Neuronal stem cell (in vitro differentiated cells): Measurements from ENCODE around the gene STT3B.

Experiments used
- DNase-seq: peaks from one replicate; pipeline ENCODE4 v3.0.0-alpha.2; 2013; ENCODE audit warnings: low spot score
- H2AFZ ChIP-seq: one replicate; pipeline ENCODE4 v1.6.1; 2013; ENCODE audit warnings: mild to moderate bottlenecking, low read length, inconsistent platforms
- H2AK5ac ChIP-seq: 2 replicates; pipeline ENCODE4 v1.6.1; 2013; ENCODE audit warnings: low read depth, mild to moderate bottlenecking, inconsistent platforms, low read length, moderate library complexity, mixed read lengths
- H2BK120ac ChIP-seq: 2 replicates; pipeline ENCODE4 v1.6.1; 2013; ENCODE audit warnings: low read depth, mild to moderate bottlenecking, inconsistent platforms, low read length, moderate library complexity, mixed read lengths
- H2BK12ac ChIP-seq: one replicate; pipeline ENCODE4 v1.6.1; 2013; ENCODE audit warnings: low read length, inconsistent platforms
- H2BK15ac ChIP-seq: 2 replicates; pipeline ENCODE4 v1.6.1; 2013; ENCODE audit warnings: mild to moderate bottlenecking, low read length, inconsistent platforms, mixed read lengths
- H2BK5ac ChIP-seq: one replicate; pipeline ENCODE4 v1.6.1; 2013; ENCODE audit warnings: inconsistent platforms, mild to moderate bottlenecking, low read length, moderate library complexity
- H3K14ac ChIP-seq: one replicate; pipeline ENCODE4 v1.6.1; 2013; ENCODE audit warnings: low read length, inconsistent platforms
- H3K18ac ChIP-seq: 2 replicates; pipeline ENCODE4 v1.6.1; 2013; ENCODE audit warnings: low read length, inconsistent platforms
- H3K23ac ChIP-seq: 2 replicates; pipeline ENCODE4 v1.6.1; 2013; ENCODE audit warnings: low read depth, mild to moderate bottlenecking, mixed read lengths, low read length, inconsistent platforms; ENCODE audit not compliant: poor library complexity
- H3K27ac ChIP-seq: replicated peaks from 3 replicates; pipeline ENCODE4 v1.5.1; 2013; ENCODE audit warnings: low read length, inconsistent platforms
- H3K27me3 ChIP-seq, 3 experiments: 2 replicates each; pipeline ENCODE4 v1.6.1; 2013; ENCODE audit warnings: low read length in 3 of 3, mild to moderate bottlenecking in 2 of 3, inconsistent platforms in 1 of 3, low read depth in 1 of 3, mixed read lengths in 1 of 3, moderate library complexity in 1 of 3; ENCODE audit not compliant: control insufficient read depth in 3 of 3, insufficient read depth in 3 of 3
- H3K36me3 ChIP-seq, 2 donors: replicated peaks in 1 of 2; 2 replicates each; pipeline ENCODE4 v1.6.1; 2013; ENCODE audit warnings: low read length in 2 of 2; ENCODE audit not compliant: control insufficient read depth in 2 of 2, insufficient read depth in 2 of 2
- H3K4ac ChIP-seq: 2 replicates; pipeline ENCODE4 v1.6.1; 2013; ENCODE audit warnings: inconsistent platforms, mild to moderate bottlenecking, low read length, moderate library complexity
- H3K4me1 ChIP-seq, 2 donors: 1 replicate in 1 of 2; 2 replicates in 1 of 2; pipeline ENCODE4 v1.6.1; 2013; ENCODE audit warnings: low read length in 2 of 2, low read depth in 1 of 2; ENCODE audit not compliant: control insufficient read depth in 2 of 2, insufficient read depth in 1 of 2
- H3K4me2 ChIP-seq: one replicate; pipeline ENCODE4 v1.6.1; 2013; ENCODE audit warnings: mild to moderate bottlenecking, low read length, inconsistent platforms; ENCODE audit not compliant: insufficient read depth, poor library complexity, severe bottlenecking
- H3K4me3 ChIP-seq, 2 donors: 2 replicates each; pipeline ENCODE4 v1.5.1; 2013; ENCODE audit warnings: low read length in 2 of 2, mild to moderate bottlenecking in 2 of 2, inconsistent platforms in 1 of 2, moderate library complexity in 1 of 2
- H3K79me1 ChIP-seq: one replicate; pipeline ENCODE4 v1.6.1; 2013; ENCODE audit warnings: low read depth, mild to moderate bottlenecking, inconsistent platforms, low read length, moderate library complexity
- H3K9ac ChIP-seq: one replicate; pipeline ENCODE4 v1.6.1; 2013; ENCODE audit warnings: mild to moderate bottlenecking, low read depth, low read length, inconsistent platforms; ENCODE audit not compliant: poor library complexity
- H3K9me3 ChIP-seq, 2 donors: replicated peaks in 1 of 2; 2 replicates each; pipeline versions ENCODE3 to v1.6.1; 2013; ENCODE audit warnings: low read length in 2 of 2, mild to moderate bottlenecking in 2 of 2, inconsistent platforms in 1 of 2, low read depth in 1 of 2, mixed read lengths in 1 of 2, moderate library complexity in 1 of 2; ENCODE audit not compliant: control insufficient read depth in 2 of 2, insufficient read depth in 1 of 2
- H4K8ac ChIP-seq: one replicate; pipeline ENCODE4 v1.6.1; 2013; ENCODE audit warnings: low read depth, mild to moderate bottlenecking, inconsistent platforms, low read length, moderate library complexity
- H4K91ac ChIP-seq: one replicate; pipeline ENCODE4 v1.6.1; 2013; ENCODE audit warnings: low read length, low read depth, mild to moderate bottlenecking, inconsistent platforms; ENCODE audit not compliant: poor library complexity
- WGBS, 2 donors: extraction: QIAGEN DNeasy Blood & Tissue Kit; methylation state at CpG; one replicate each; pipeline ENCODE4 v1.1.7; 2013; ENCODE audit warnings: missing lambda C conversion rate in 2 of 2, mixed read lengths in 1 of 2; ENCODE audit not compliant: insufficient read length in 2 of 2, insufficient replicate concordance in 1 of 2; ENCODE audit errors: extremely low coverage in 2 of 2; 5-methylcytosine and 5-hydroxymethylcytosine counted together

The STT3B gene

GRCh38 chr3:31546725-31547124 is 14.0 kb downstream of the STT3B start:
- Histone ChIP-seq H3K4me2 (no peak overlapping the region), H3K4ac (no peak overlapping the region), H3K4me1 (peaks cover 0 to 2% of the 10 kb centered on the region in 2 donors), H2BK120ac (no peak overlapping the region), H2AFZ (no peak overlapping the region), H4K91ac (no peak overlapping the region), H3K9me3 (peaks cover 1 to 8% of the 10 kb centered on the region in 2 donors), H4K8ac (no peak overlapping the region), H3K9ac (no peak overlapping the region), H3K23ac (no peak overlapping the region), H3K27me3 (no peaks in the 10 kb centered on the region), H2BK12ac (no peak overlapping the region), H3K36me3 (peaks cover 0 to 3% of the 10 kb centered on the region in 2 donors), H3K79me1 (peaks cover 4% of the 10 kb centered on the region), H3K14ac (no peak overlapping the region), H3K4me3 (no peak overlapping the region), H3K27ac (no peak overlapping the region), H2AK5ac (no peak overlapping the region), H3K18ac (no peak overlapping the region), H2BK5ac (no peak overlapping the region), H2BK15ac (no peak overlapping the region)
- WGBS, 2 donors: no CpG with 5 or more reads among the region's 1 CpG
- no peak for DNase-seq

DNA sequence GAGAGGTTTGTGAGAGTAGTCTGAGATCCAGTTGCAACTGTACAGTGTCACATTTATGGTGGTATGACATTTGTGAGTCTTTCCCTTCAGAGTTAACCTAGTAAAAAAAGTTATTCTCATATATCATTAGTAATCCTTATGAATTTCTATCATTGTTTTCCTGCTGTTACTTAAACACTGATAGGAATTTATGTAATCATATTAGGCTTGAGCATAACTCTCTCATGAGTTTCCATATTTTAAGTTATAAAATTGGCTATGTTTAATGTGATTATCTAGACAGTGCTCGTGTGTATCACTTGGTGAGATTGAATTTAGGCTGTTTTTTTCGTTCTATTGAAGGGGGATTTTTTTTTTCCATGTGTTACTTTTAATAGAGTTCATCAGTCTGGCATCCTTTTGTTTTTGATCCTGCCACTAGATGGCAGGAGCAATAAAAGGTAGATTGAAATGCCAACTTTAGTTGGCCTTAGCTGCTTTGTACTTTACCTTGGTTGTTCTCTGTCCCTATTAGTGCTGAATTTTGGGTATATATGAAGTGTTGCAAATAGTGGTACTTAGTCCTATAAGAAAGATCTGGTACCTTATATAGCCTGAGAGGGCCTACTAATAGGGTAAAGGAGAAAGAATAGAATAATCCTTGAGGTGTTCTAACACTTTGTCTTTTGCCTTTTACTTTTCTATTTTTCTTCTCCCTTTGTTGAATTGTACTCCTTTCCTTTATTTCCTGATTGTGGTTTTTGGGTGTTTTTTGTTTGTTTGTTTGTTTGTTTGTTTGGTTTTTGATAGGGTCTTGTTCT is 17.9 kb downstream of the STT3B start:
- no peak overlapping the region for H3K4me2 ChIP-seq

GRCh38 chr3:31551646-31552045 is 18.9 kb downstream of the STT3B start:
- Histone ChIP-seq H3K9ac (no peak overlapping the region), H3K23ac (no peak overlapping the region), H2BK12ac (no peak overlapping the region), H3K4me1 (no peaks in the 10 kb centered on the region), H2BK15ac (no peak overlapping the region), H3K9me3 (peaks cover 4 to 5% of the 10 kb centered on the region in 2 donors), H3K4me2 (no peak overlapping the region), H3K79me1 (peaks cover 4% of the 10 kb centered on the region), H2AFZ (no peak overlapping the region), H2BK120ac (no peak overlapping the region), H2AK5ac (no peak overlapping the region), H3K4me3 (no peak overlapping the region), H2BK5ac (no peak overlapping the region), H3K27ac (no peak overlapping the region), H3K14ac (no peak overlapping the region), H4K8ac (no peak overlapping the region), H3K18ac (no peak overlapping the region), H4K91ac (no peak overlapping the region), H3K27me3 (no peaks in the 10 kb centered on the region), H3K4ac (no peak overlapping the region), H3K36me3 (no peaks in the 10 kb centered on the region)
- WGBS, 2 donors: no CpG with 5 or more reads among the region's 2 CpGs
- no peak for DNase-seq

More for the DNA sequence above, 17.9 kb downstream of the STT3B start:
- no peak overlapping the region for H2AFZ ChIP-seq
- no peak overlapping the region for H4K8ac ChIP-seq
- no peak overlapping the region for H3K14ac ChIP-seq
- H2BK5ac ChIP-seq: no peak overlapping the region
- no peak overlapping the region for H3K9ac ChIP-seq
- no peak overlapping the region for H3K18ac ChIP-seq
- no peak overlapping the region for H3K23ac ChIP-seq
- no CpG with 5 or more reads among the region's 2 CpGs for WGBS, 2 donors
- H3K36me3 ChIP-seq: no peaks in the 10 kb centered on the region
- H4K91ac ChIP-seq: no peak overlapping the region
- H3K27me3 ChIP-seq: no peaks in the 10 kb centered on the region
- H2BK120ac ChIP-seq: no peak overlapping the region
- no peak overlapping the region for H2BK15ac ChIP-seq
- H2AK5ac ChIP-seq: no peak overlapping the region
- H3K4me1 ChIP-seq: peaks cover 0 to 2% of the 10 kb centered on the region in 2 donors
- no peak overlapping the region for H3K4ac ChIP-seq
- no peak overlapping the region for H3K27ac ChIP-seq
- no peak overlapping the region for H3K4me3 ChIP-seq
- no peak overlapping the region for H2BK12ac ChIP-seq
- DNase-seq: no peak
- peaks cover 4 to 5% of the 10 kb centered on the region in 2 donors for H3K9me3 ChIP-seq
- H3K79me1 ChIP-seq: peaks cover 4% of the 10 kb centered on the region

DNA sequence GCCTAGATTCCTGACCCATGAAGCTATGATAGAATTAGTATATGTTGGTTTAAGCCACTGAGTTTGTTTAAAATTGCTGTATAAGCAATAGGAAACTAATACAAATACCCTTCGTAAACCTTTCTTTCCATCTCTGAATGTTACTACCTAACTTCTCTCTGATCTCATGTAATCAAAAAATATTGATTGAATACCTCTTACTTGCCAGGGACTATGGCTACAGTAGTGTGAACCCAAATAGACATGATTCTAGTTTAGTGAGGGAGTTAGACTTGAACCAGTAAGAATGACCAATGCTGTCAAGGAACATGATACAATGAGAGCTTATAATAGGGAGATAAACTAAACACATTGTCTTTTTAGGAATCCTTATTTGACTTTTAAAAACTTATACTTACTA is 19.4 kb downstream of the STT3B start:
- H2BK15ac ChIP-seq: no peak overlapping the region
- no peak for DNase-seq
- H3K14ac ChIP-seq: no peak overlapping the region
- no peak overlapping the region for H3K18ac ChIP-seq
- no peak overlapping the region for H3K27ac ChIP-seq
- no peak overlapping the region for H3K23ac ChIP-seq
- H2BK120ac ChIP-seq: no peak overlapping the region
- H3K4me3 ChIP-seq: no peak overlapping the region
- H4K91ac ChIP-seq: no peak overlapping the region
- no peak overlapping the region for H2BK5ac ChIP-seq
- H3K36me3 ChIP-seq: no peaks in the 10 kb centered on the region
- no peak overlapping the region for H2BK12ac ChIP-seq
- H3K4ac ChIP-seq: no peak overlapping the region
- peaks cover 4 to 9% of the 10 kb centered on the region in 2 donors for H3K9me3 ChIP-seq
- H3K27me3 ChIP-seq: no peaks in the 10 kb centered on the region
- H2AFZ ChIP-seq: no peak overlapping the region
- no peak overlapping the region for H3K9ac ChIP-seq
- no peak overlapping the region for H4K8ac ChIP-seq
- H2AK5ac ChIP-seq: no peak overlapping the region
- H3K79me1 ChIP-seq: peaks cover 4% of the 10 kb centered on the region
- H3K4me2 ChIP-seq: no peak overlapping the region
- no peaks in the 10 kb centered on the region for H3K4me1 ChIP-seq
- no CpG with 5 or more reads among the region's 1 CpG for WGBS, 2 donors
